Esophagus squamous epithelium (tissue), 4 donors: ENCODE data around the gene TLE5.

Source experiments
- POLR2A ChIP-seq, 4 donors: fragments of 450-650 bp; IDR thresholded peaks; one replicate each; pipeline ENCODE4 v1.6.1; 2017; ENCODE audit warnings: antibody characterized with exemption in 4 of 4, mild to moderate bottlenecking in 4 of 4, moderate library complexity in 3 of 4
- TF ChIP-seq, protein P1 (sequence below), 6 experiments: fragments of 450-650 bp in 4 of 6; fragments of 200-600 bp in 2 of 6; sonication (generic) in 2 of 6; IDR thresholded peaks; one replicate each; pipeline ENCODE4 v1.5.1; 2016 to 2019; ENCODE audit warnings: antibody characterized with exemption in 6 of 6, mild to moderate bottlenecking in 4 of 6, moderate library complexity in 4 of 6

DNA sequence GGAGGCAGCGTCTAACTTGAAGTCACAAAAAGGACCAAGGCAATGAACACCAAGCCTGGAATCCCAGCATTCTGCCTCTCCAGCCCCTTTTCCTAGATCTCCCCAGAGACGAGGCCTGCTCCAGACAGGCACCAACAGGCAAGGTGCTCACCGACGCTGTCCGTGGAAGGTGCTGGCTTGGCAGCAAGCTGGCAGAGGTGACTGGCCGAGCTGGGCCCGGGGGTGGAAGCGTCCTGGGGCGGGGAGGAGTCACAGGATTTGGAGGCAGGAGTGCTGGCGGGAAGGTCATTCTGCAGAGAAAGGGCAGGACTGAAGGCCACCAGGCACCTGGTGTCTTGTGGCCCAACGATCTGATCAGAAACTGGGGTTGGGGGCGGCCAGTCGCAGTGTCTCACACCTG, 51.4 kb downstream of the TLE5 start:
- TF ChIP-seq POLR2A (IDR thresholded peaks at IDR 0.05), result no peak
- TF ChIP-seq, protein P1, sequence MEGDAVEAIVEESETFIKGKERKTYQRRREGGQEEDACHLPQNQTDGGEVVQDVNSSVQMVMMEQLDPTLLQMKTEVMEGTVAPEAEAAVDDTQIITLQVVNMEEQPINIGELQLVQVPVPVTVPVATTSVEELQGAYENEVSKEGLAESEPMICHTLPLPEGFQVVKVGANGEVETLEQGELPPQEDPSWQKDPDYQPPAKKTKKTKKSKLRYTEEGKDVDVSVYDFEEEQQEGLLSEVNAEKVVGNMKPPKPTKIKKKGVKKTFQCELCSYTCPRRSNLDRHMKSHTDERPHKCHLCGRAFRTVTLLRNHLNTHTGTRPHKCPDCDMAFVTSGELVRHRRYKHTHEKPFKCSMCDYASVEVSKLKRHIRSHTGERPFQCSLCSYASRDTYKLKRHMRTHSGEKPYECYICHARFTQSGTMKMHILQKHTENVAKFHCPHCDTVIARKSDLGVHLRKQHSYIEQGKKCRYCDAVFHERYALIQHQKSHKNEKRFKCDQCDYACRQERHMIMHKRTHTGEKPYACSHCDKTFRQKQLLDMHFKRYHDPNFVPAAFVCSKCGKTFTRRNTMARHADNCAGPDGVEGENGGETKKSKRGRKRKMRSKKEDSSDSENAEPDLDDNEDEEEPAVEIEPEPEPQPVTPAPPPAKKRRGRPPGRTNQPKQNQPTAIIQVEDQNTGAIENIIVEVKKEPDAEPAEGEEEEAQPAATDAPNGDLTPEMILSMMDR (IDR thresholded peaks at IDR 0.05), result no peak
